Right atrium auricular region (tissue), 2 donors: ENCODE measurements around the gene TRIM41. TPM values are rescaled to one million over a fixed set of nuclear protein-coding genes. Genes with fewer than 3 reads are reported as not detected.
A peak's percentile ranks its signal among the peaks of the same experiment; 100 is the strongest.
"Not testable (repeated sequence)": the region's sequence is repeated elsewhere in the genome, so short reads cannot be mapped to it uniquely, and the experiment has no call there.

Experiments used
- DNase-seq: peaks from one replicate; pipeline ENCODE4 v3.0.0-alpha.2; 2019; ENCODE audit warnings: low spot score
- H3K27ac ChIP-seq, 2 donors: fragments of 200-600 bp; sonication (generic); 1 replicate in 1 of 2; 2 replicates in 1 of 2; pipeline ENCODE4 v1.5.1; 2016 to 2019
- H3K27me3 ChIP-seq, 2 donors: fragments of 200-600 bp; sonication (generic); one replicate each; pipeline versions ENCODE4 v1.5.1 to v1.6.0; 2017 to 2019
- H3K36me3 ChIP-seq: fragments of 200-600 bp; sonication (generic); one replicate; pipeline ENCODE4 v1.5.1; 2016
- H3K4me1 ChIP-seq, 2 donors: fragments of 200-600 bp; sonication (generic); one replicate each; pipeline versions ENCODE4 v1.5.1 to v1.6.0; 2017 to 2019
- H3K4me3 ChIP-seq, 2 donors: fragments of 200-600 bp; sonication (generic); 1 replicate in 1 of 2; 2 replicates in 1 of 2; pipeline ENCODE4 v1.5.1; 2017 to 2019; ENCODE audit warnings: mild to moderate bottlenecking in 1 of 2, moderate library complexity in 1 of 2
- H3K9me3 ChIP-seq, 2 donors: fragments of 200-600 bp; sonication (generic); one replicate each; pipeline ENCODE4 v1.5.1; 2019
- CTCF ChIP-seq, 2 donors: fragments of 200-600 bp; sonication (generic); IDR thresholded peaks; one replicate each; pipeline ENCODE4 v1.5.1; 2019; ENCODE audit warnings: antibody characterized with exemption in 2 of 2
- total RNA-seq, 2 donors: library from RNA; depleted of rRNA; stranded (reverse); fragments of >200 nt; gene quantifications; one replicate each; pipeline ENCODE4 v1.1.0, GENCODE V29; 2016

The TRIM41 gene
- total RNA-seq, 2 donors from 2014 or later, result 10.0 to 11.2 TPM

DNA sequence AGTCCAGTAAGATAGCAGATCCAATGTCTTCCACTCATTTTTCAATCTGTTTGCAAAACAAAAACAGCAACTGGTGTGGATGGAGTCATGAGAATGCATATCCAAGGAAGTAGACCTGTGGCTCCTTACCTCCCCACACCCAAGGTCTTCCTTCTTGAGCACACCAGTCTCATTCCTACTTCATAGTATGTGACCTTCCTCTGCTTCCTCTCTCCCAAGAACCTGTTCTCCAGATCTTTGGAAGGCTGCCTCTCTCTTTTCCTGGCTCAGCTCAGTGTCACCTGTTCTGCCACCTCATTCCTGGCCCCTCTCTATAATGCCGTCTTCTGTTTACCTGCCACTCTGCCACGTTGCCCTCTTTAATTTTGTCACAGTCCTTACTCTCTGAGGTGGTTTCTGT, 10.1 kb upstream of the TRIM41 start:
- no peak overlapping the region for H3K4me3 ChIP-seq
- peaks cover 0 to 35% of the 10 kb centered on the region in 2 donors for H3K4me1 ChIP-seq
- H3K27ac ChIP-seq, result peak overlapping the region; percentile 13 to 64
- H3K9me3 ChIP-seq, result no peaks in the 10 kb centered on the region
- no peaks in the 10 kb centered on the region for H3K27me3 ChIP-seq
- H3K36me3 ChIP-seq, result no peaks in the 10 kb centered on the region
- TF ChIP-seq CTCF (IDR thresholded peaks at IDR 0.05), result no peak
- no peak for DNase-seq

- H3K4me1 ChIP-seq, result peaks cover 0 to 36% of the 10 kb centered on the region in 2 donors
- H3K27me3 ChIP-seq, H3K4me3 ChIP-seq, DNase-seq, H3K36me3 ChIP-seq, H3K27ac ChIP-seq, H3K9me3 ChIP-seq: not testable (repeated sequence)
These were observed 8.8 kb upstream of the TRIM41 start for GRCh38 chr5:181214249-181214648.

GRCh38 chr5:181215997-181216989, 6.8 kb upstream of the TRIM41 start:
- H3K27ac ChIP-seq, result peak overlapping the region; percentile 70 to 81
- no peaks in the 10 kb centered on the region for H3K9me3 ChIP-seq
- peaks cover 0 to 29% of the 10 kb centered on the region in 2 donors for H3K4me1 ChIP-seq
- no peak for DNase-seq
- H3K4me3 ChIP-seq, result peak overlapping the region; percentile 35 to 56
- TF ChIP-seq CTCF (IDR thresholded peaks at IDR 0.05), result no peak
- no peaks in the 10 kb centered on the region for H3K27me3 ChIP-seq
- H3K36me3 ChIP-seq, result no peaks in the 10 kb centered on the region

DNA sequence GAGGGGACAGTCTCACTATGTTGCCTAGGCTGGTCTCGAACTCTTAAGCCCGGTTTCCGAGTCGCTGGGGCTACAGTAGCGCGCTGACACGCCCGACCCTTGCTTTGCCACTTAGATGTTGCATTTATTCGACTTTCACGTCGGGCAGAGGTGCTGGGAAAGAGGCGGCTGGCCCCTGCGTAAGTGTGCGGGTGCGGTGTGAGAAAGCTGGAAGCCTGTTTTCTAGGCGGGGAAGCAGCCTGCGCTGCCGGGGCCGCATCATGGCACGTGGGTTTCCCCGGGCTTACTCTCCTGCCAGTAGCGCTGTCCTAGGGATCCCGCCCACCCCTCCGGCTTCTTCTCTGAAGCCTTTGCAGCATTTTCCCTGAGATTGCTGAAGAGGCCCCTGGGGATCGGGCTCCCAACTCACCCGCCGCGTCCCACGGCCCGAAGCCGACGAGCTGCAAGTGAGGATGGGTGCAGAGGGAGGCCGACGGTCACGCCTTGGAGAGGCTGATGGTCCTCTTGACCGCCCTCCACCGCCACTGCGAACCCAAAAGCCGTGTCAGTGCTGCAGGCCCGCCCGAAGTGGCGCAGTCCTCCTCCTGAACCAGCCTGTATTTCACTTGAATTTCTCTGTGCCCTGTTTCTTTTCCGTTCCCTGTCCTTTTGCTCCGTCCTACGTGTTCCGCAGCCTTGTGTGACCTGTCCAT, 5.8 kb upstream of the TRIM41 start:
- TF ChIP-seq CTCF (IDR thresholded peaks at IDR 0.05), result no peak
- H3K27me3 ChIP-seq, result no peaks in the 10 kb centered on the region
- no peaks in the 10 kb centered on the region for H3K9me3 ChIP-seq
- peak overlapping the region; percentile 35 to 56 for H3K4me3 ChIP-seq
- no peak for DNase-seq
- H3K36me3 ChIP-seq, result no peaks in the 10 kb centered on the region
- H3K27ac ChIP-seq, result peak overlapping the region; percentile 70 to 81
- peaks cover 0 to 23% of the 10 kb centered on the region in 2 donors for H3K4me1 ChIP-seq

- H3K27me3 ChIP-seq, result no peaks in the 10 kb centered on the region
- TF ChIP-seq CTCF (IDR thresholded peaks at IDR 0.05), result no peak
- no peaks in the 10 kb centered on the region for H3K9me3 ChIP-seq
- H3K27ac ChIP-seq, result peak overlapping the region; percentile 70 to 81
- peak overlapping the region; percentile 35 to 56 for H3K4me3 ChIP-seq
- DNase-seq, result no peak
- H3K36me3 ChIP-seq, result no peaks in the 10 kb centered on the region
- peaks cover 0 to 23% of the 10 kb centered on the region in 2 donors for H3K4me1 ChIP-seq
These were observed 5.3 kb upstream of the TRIM41 start for GRCh38 chr5:181217803-181218062.

DNA sequence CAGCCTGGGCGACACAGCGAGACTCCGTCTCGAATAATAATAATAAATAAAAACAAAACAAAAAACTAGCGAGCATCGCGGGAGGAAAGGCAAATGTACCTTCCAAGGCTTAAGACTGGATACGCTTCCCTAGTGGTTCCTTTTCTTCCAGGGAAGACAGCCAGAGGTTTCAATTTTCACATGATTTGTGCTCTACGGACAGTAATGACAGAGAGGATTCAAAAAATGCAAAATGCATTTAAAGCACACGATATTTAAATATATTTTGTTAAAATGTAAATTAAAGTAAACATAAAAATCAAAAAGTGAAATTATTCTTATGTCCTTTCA, 4.3 kb upstream of the TRIM41 start:
- Histone ChIP-seq H3K9me3 (no peaks in the 10 kb centered on the region), H3K27me3 (no peaks in the 10 kb centered on the region), H3K4me1 (peaks cover 0 to 23% of the 10 kb centered on the region in 2 donors), H3K4me3 (peak overlapping the region; percentile 35 to 56), H3K36me3 (no peaks in the 10 kb centered on the region), H3K27ac (peak overlapping the region; percentile 70 to 81)
- TF ChIP-seq CTCF (IDR thresholded peaks at IDR 0.05), result no peak
- no peak for DNase-seq
